Fibroblast of mammary gland (primary cell): Measurements from ENCODE around the gene SFT2D3.

ENCODE experiments used
- DNase-seq: peaks from one replicate; pipeline ENCODE4 v3.0.0-alpha.2; 2010; ENCODE audit warnings: low read depth
- H3K4me3 ChIP-seq: 2 replicates; pipeline ENCODE4 v1.5.1; 2011; ENCODE audit warnings: low read depth, mild to moderate bottlenecking, low read length, moderate library complexity; ENCODE audit not compliant: control insufficient read depth
- TF ChIP-seq, protein P1 (sequence below): conservative IDR thresholded peaks from 2 replicates; pipeline ENCODE4 v1.5.1; 2011; ENCODE audit warnings: low read depth, low read length, inconsistent platforms; ENCODE audit not compliant: control insufficient read depth, insufficient read depth

Gene SFT2D3

DNA sequence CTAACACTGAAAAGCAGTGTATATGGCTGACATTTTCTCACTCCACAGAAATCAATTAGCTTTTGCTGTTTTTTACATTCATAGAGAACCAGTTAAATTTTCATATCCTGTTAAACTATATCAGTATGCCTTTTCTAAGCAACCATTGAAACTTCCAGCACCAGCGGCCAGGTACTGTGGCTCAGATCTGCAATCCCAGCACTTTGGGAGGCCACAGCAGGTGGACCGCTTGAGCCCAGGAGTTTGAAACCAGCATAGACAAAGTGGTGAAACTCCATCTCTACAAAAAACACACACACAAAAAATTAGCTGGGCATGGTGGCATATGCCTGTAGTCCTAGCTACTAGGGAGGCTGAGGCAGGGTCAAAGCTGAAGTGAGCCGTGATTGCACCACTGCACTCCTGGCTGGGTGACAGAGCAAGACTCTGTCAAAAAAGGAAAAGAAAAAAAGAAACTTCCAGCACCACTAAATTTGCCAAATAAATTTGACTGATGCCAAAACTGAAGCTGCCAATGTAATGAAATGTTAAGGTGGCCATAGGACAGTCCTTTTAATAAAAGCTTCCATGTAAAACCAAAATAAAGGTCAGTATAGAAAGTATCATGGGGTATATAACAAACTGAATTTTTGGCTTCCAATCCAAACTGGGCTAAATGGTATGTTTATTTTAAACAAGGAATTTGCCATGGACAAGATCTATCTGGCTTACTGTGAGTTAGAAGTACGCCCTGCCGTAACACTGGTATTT lies 3.5 kb downstream of the SFT2D3 start:
- no peak overlapping the region for H3K4me3 ChIP-seq
- TF ChIP-seq, protein P1, sequence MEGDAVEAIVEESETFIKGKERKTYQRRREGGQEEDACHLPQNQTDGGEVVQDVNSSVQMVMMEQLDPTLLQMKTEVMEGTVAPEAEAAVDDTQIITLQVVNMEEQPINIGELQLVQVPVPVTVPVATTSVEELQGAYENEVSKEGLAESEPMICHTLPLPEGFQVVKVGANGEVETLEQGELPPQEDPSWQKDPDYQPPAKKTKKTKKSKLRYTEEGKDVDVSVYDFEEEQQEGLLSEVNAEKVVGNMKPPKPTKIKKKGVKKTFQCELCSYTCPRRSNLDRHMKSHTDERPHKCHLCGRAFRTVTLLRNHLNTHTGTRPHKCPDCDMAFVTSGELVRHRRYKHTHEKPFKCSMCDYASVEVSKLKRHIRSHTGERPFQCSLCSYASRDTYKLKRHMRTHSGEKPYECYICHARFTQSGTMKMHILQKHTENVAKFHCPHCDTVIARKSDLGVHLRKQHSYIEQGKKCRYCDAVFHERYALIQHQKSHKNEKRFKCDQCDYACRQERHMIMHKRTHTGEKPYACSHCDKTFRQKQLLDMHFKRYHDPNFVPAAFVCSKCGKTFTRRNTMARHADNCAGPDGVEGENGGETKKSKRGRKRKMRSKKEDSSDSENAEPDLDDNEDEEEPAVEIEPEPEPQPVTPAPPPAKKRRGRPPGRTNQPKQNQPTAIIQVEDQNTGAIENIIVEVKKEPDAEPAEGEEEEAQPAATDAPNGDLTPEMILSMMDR = no peak

DNA sequence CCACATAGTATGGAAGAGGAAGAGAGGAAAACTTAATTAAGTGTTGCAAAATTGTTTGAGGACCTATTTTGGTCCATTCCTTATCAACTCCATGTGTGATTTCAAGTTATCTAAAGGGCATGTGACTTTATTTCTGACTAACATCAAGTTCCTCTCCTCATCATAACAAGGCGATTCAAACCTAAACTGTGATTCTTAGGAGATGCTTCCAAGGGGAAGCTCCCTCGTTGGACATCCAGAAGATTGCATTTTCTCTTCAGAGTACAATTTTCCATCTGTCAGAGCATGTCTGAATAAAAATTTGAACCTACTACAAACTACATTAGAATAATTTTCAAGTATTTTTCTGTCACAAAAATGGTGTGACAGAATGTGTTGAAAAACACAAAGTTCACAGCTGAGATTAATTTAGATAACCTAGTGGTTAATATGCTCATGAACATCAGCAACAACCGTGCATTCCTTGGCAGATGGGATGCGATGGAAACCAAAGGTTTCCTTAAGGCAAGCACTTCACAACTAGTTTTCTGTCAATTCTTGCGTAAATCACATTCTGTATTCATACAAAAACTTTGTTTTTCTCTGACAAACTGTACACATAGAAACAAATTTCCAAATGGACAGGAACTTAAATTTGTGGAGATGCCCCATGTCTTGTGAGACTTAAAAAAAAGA lies 4.2 kb downstream of the SFT2D3 start:
- H3K4me3 ChIP-seq = no peak overlapping the region
- DNase-seq = peak; percentile 59
- TF ChIP-seq, protein P1 = no peak

More for the DNA sequence above, 3.5 kb downstream of the SFT2D3 start:
- no peak for DNase-seq

DNA sequence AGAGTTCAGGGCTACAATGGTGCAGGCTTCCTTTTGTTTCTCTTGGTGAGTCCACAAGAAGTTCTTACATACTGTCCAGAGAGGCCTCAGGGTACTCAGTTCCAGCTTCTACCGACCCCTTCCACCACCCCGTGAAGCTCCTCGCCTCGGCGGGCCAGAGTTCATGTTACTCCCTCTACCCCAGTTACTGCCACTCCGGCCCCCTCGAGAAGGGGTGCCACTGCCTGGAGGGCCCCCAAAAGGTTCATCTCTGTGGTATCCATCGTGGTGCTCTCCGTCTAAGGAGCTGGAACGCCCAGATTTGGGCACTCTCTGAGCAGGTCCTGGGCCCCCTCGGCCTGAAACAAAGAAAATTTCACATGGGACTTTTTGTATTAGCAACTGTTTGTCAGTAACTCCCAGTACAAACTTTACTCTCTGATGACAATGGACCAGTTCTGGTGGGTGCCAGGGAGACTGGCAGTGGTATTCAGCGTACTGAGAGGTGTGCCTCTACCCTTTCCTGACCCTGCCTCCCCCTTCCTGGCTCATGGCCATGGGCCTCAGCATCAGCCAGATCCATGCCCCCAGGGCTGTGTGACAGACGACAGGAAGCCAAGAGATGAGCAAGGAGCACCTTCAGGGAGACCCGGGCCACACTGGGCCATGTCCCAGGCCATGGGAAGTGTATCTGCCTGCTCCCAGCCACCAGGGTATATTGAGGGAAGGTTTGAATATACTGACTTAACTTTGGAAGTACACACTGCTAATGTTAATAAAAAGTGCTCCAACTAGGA lies 5.1 kb downstream of the SFT2D3 start:
- no peak overlapping the region for H3K4me3 ChIP-seq
- TF ChIP-seq, protein P1 = no peak
- DNase-seq = no peak

DNA sequence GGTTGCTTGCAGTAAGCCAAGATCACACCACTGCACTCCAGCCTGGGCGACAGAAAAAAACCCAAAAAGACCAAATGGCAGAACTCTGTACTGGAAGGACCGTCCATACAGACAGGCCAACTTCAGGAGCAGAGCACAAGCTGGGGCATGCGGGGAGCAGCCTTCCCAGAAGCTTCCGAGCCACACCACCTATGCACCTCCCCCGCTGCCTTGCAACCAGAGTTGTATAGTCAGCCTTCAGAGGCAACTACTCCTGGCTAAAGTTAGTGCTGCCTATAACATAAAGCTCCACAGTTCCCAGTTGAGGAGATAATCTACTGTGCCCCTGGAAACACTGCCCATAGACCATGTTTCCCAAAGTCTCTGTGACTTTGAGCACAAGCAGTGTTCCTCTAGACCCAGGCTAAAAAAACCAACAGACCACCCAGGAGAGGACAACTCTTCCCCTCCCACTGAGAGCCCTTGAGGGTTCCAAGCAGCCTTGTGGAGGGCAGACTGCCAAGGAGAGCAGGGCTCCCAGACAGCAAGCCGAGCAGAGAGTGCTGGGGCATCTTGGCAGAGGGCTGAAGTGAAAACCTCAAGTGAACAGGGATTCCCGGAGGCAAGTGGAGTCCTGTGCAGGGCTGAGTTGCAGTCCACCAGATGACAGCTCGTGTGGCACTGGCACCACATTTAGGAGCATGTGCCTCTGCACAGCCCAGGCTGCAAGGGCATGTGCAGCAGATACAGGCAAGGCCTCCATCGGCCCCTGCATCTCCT lies 6.8 kb downstream of the SFT2D3 start:
- DNase-seq = no peak
- H3K4me3 ChIP-seq = no peak overlapping the region
- TF ChIP-seq, protein P1 = no peak

DNA sequence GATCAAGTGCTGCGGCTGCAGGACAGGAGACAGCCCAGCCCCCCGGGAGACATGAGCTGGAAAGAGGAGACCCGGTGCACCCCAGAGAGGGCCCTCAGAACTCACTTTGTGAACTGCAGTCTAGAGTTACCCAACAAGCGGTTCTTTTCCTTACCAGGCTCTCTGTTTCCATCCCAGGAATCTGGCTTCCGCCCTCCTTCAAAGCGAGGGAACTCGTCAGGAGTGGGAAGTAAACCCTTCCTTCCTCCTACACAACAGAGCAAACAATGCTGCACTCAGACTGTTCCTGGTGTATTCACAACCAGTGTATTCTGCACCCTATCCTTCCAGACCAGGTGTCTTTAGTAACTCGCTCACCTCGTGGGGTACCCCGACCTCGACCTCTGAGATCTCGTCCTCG lies 8.0 kb downstream of the SFT2D3 start:
- TF ChIP-seq, protein P1 = no peak
- no peak for DNase-seq
- no peak overlapping the region for H3K4me3 ChIP-seq

DNA sequence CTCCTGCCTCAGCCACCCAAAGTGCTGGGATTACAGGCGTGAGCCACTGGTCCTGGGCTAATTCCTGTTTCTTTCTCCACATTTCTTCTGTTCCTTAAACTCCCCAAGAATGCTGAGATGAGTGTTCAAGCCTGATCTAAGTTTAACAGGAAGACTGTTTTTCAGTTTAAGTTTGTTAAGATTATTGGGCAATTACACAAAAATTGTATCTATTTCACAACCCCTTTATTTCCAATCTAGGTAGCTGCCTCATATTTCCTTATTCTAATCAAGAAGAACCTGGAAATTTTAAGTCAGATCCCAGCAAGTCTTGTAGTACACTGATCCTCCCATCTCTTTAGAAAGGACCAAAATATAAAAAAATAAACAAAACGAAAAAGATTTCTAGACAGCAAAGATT lies 11.7 kb downstream of the SFT2D3 start:
- TF ChIP-seq, protein P1 = no peak
- DNase-seq = no peak
- H3K4me3 ChIP-seq = no peak overlapping the region
